Endothelial cell of umbilical vein (primary cell): Measurements from ENCODE around the gene CD58. TPM values are rescaled to one million over a fixed set of nuclear protein-coding genes. Genes with fewer than 3 reads are reported as not detected.
"Not testable (repeated sequence)": the region's sequence is repeated elsewhere in the genome, so short reads cannot be mapped to it uniquely, and the experiment has no call there.

Experiments used
- BruUV-seq: library from RNA; stranded (reverse); fragments of 400-500 nt; replicated peaks from 2 replicates; lab custom pipeline; 2021; lab: Mats Ljungman, UMichigan
- CTCF ChIA-PET: fragments of 300-600, 350-600 bp; sonication (Branson Sonifier 250); formaldehyde crosslinking; loops from one replicate; lab custom pipeline; 2021; ENCODE audit warnings: antibody characterized with exemption, inconsistent platforms; lab: Charles Lee
- POLR2A ChIA-PET: fragments of 300-600, 350-600 bp; sonication (Branson Sonifier 250); formaldehyde crosslinking; loops from one replicate; lab custom pipeline; 2021; ENCODE audit warnings: antibody characterized with exemption, inconsistent platforms; lab: Charles Lee
- DNase-seq: peaks from one replicate; pipeline ENCODE4 v3.0.0-alpha.2; 2011; ENCODE audit warnings: low read depth, low spot score
- FAIRE-seq: peaks from 2 replicates; lab custom pipeline; 2011; peaks lifted over from hg19 to GRCh38; lab: Jason Lieb, UNC
- H2AFZ ChIP-seq: 2 replicates; pipeline ENCODE4 v1.6.0; 2012; ENCODE audit warnings: low read depth, low read length, control low read depth, inconsistent platforms
- H3K27ac ChIP-seq: 2 replicates; pipeline ENCODE4 v1.5.1; 2011; ENCODE audit warnings: low read depth, mild to moderate bottlenecking, control low read depth, low read length, moderate library complexity; ENCODE audit not compliant: insufficient read depth
- H3K27me3 ChIP-seq, 2 experiments: 2 replicates each; pipeline versions ENCODE4 v1.6.0 to v1.6.1; 2011; ENCODE audit warnings: low read length in 2 of 2, mixed read lengths in 1 of 2; ENCODE audit not compliant: control insufficient read depth in 2 of 2, insufficient read depth in 2 of 2
- H3K36me3 ChIP-seq, 2 experiments: 2 replicates in 1 of 2; 3 replicates in 1 of 2; pipeline ENCODE4 v1.5.1; 2011; ENCODE audit warnings: low read length in 2 of 2, mild to moderate bottlenecking in 1 of 2, moderate library complexity in 1 of 2; ENCODE audit not compliant: control insufficient read depth in 2 of 2, insufficient read depth in 2 of 2; ENCODE audit errors: extremely low read depth in 1 of 2
- H3K4me1 ChIP-seq: 3 replicates; pipeline ENCODE4 v1.5.1; 2011; ENCODE audit warnings: mild to moderate bottlenecking, low read length; ENCODE audit not compliant: control insufficient read depth, insufficient read depth; ENCODE audit errors: extremely low read depth
- H3K4me2 ChIP-seq: 2 replicates; pipeline ENCODE4 v1.6.1; 2011; ENCODE audit warnings: low read length, control low read depth, mixed read lengths; ENCODE audit not compliant: insufficient read depth
- H3K4me3 ChIP-seq, 3 experiments: fragments of 200-600 bp in 1 of 3; sonication (generic), shearing (Covaris generic) in 1 of 3; replicated peaks in 1 of 3; 2 replicates each; pipeline ENCODE4 v1.5.1; 2011 to 2016; ENCODE audit warnings: control low read depth in 3 of 3, low read length in 3 of 3, mild to moderate bottlenecking in 2 of 3, inconsistent platforms in 1 of 3, low read depth in 1 of 3, moderate library complexity in 1 of 3; ENCODE audit not compliant: insufficient read depth in 1 of 3
- H3K79me2 ChIP-seq: 2 replicates; pipeline ENCODE4 v1.6.0; 2012; ENCODE audit warnings: low read length, inconsistent platforms; ENCODE audit not compliant: control insufficient read depth, insufficient read depth
- H3K9ac ChIP-seq: replicated peaks from 2 replicates; pipeline ENCODE3; 2011; ENCODE audit warnings: low read length, control low read depth; ENCODE audit not compliant: insufficient read depth; ENCODE audit errors: extremely low read depth
- H3K9me1 ChIP-seq: replicated peaks from 3 replicates; pipeline ENCODE4 v1.6.0; 2011; ENCODE audit warnings: mild to moderate bottlenecking, low read length; ENCODE audit not compliant: control insufficient read depth, insufficient read depth; ENCODE audit errors: extremely low read depth
- H3K9me3 ChIP-seq: replicated peaks from 2 replicates; pipeline ENCODE4 v1.5.1; 2012; ENCODE audit warnings: low read length, inconsistent platforms; ENCODE audit not compliant: control insufficient read depth, insufficient read depth
- H4K20me1 ChIP-seq: replicated peaks from 2 replicates; pipeline ENCODE3; 2011; ENCODE audit warnings: mild to moderate bottlenecking, low read length; ENCODE audit not compliant: control insufficient read depth, insufficient read depth; ENCODE audit errors: extremely low read depth
- dilution Hi-C: fragments of 300-500 bp; cut with MboI; formaldehyde crosslinking; loops from one replicate; pipeline ENCODE4 v1.15.0; 2019; ENCODE audit warnings: low sequenced_read_pairs; ENCODE audit not compliant: extremely low pct_ligation_motif_present
- intact Hi-C: fragments of 100-400 bp; cut with micrococcal nuclease; formaldehyde crosslinking; loops from one replicate; pipeline ENCODE4 v1.10.0; 2022
- polyA plus RNA-seq, 4 experiments: library from polyadenylated mRNA; depleted of rRNA in 3 of 4; stranded (reverse) in 3 of 4; unstranded in 1 of 4; fragments of >200 nt; gene quantifications; 2 replicates each; pipeline versions ENCODE4 v1.2.1 to v1.2.3, GENCODE V29; 2011 to 2012; ENCODE audit warnings: missing spikeins in 1 of 4
- total RNA-seq: library from RNA; stranded (reverse); gene quantifications from 2 replicates; pipeline ENCODE4 v1.2.3, GENCODE V29; 2021

CD58 gene
- total and polyA plus RNA-seq, 2 donors (not counting 3 experiments of a cell fraction or from before 2014, with no cell fraction given) = 9.8 to 12.7 TPM

DNA sequence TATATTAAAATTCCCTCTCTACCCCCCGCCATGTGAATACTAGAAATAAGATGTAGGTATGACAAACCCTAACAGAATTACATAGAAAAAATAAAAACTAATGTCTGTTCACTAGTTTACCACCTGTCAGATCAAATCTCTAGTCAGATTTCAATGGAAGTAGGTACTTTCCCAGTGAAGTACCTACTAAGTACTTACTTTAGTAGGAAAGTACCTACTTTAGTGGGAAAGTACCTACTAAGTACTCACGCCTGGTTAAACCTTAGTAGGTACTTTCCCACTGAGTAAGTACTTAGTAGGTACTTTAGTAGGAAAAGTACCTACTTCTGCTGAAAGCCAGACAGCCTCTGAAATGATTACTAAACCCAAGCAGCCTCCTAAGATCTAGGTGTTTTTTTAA lies 38.0 kb upstream of the CD58 start:
- dilution Hi-C loops, H3K27me3 ChIP-seq, H3K4me3 ChIP-seq, H4K20me1 ChIP-seq, POLR2A ChIA-PET, H3K9me1 ChIP-seq, H3K9ac ChIP-seq, DNase-seq, H3K9me3 ChIP-seq, H3K36me3 ChIP-seq, H3K4me2 ChIP-seq, H3K27ac ChIP-seq, CTCF ChIA-PET, H2AFZ ChIP-seq, BruUV-seq, FAIRE-seq, H3K4me1 ChIP-seq, H3K79me2 ChIP-seq, intact Hi-C loops: not testable (repeated sequence)

DNA sequence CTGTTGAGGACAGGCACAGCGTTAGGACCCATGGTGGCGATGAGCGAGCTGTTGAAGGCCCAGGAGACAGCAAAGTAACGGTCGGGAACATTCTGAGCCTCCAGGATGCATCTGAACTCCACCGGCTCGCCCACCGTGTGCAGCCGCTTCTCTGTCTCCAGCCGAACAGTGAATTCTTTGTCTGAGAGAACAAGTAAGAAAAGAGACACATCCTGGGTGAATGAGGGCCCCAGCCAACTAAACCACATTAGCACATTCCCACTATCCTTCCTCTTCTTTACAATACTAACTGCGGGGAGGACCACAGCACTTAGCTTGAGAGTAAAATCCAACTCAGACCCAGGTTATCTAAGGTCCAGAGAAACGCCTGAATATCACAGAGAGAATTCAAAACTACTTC lies 37.3 kb upstream of the CD58 start:
- H3K9me1 ChIP-seq, BruUV-seq, H3K9me3 ChIP-seq, H3K4me1 ChIP-seq, FAIRE-seq, H4K20me1 ChIP-seq, H3K27me3 ChIP-seq, intact Hi-C loops, H2AFZ ChIP-seq, H3K9ac ChIP-seq, H3K4me3 ChIP-seq, dilution Hi-C loops, DNase-seq, H3K27ac ChIP-seq, CTCF ChIA-PET, H3K36me3 ChIP-seq, H3K79me2 ChIP-seq, H3K4me2 ChIP-seq: not testable (repeated sequence)
- POLR2A ChIA-PET = interaction anchor here (0.6 kb wide), 1 partner anchor 1064 kb away, joined by 3 read pairs; no protein-coding TSS in a partner anchor

DNA sequence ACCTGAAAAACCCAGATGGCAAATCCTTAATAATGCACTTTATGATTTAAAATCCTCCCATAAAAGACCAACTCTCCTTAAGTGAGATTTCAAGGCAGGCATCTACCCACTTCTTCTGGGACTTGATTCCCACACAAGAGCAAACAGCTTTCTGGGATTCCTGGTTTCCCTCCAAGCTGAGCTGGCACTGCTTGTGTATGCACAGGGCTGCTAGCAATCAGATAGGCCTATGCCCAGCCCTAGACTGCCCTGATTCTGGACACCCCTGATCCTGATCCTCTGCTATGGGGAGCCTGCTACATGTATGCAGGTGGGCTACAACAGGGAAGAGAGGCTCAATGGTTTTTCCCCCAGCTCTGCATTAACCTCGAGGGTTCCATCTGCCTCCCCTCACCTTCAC lies 36.6 kb upstream of the CD58 start:
- FAIRE-seq, H3K4me2 ChIP-seq, DNase-seq, H3K9me1 ChIP-seq, H3K9ac ChIP-seq, H3K4me3 ChIP-seq, H3K9me3 ChIP-seq, H3K79me2 ChIP-seq, dilution Hi-C loops, H2AFZ ChIP-seq, H3K27ac ChIP-seq, H3K4me1 ChIP-seq, H3K36me3 ChIP-seq, H4K20me1 ChIP-seq, H3K27me3 ChIP-seq, BruUV-seq, intact Hi-C loops, POLR2A ChIA-PET, CTCF ChIA-PET: not testable (repeated sequence)

DNA sequence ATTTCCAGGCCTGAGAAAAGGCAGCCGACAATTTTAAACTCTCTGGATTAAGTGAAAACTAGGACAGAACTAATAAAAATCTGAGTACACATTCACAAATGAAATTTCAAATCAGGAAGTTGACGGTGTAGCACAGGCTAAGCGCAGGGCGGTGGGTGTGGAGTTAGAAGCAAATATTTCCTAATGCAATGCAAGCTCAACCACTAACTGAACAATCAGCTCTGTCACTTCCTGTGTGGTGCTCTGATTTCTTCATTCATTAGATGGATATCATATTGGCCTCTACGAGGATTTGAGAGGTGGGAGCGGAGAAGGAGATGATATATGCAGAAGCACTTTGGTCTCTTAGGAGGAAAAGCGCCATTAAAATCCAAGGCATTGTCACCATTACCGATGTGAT lies 35.2 kb upstream of the CD58 start:
- H3K4me1 ChIP-seq, H3K4me3 ChIP-seq, H3K9ac ChIP-seq, H3K27ac ChIP-seq, H4K20me1 ChIP-seq, H3K4me2 ChIP-seq, H3K27me3 ChIP-seq, intact Hi-C loops, FAIRE-seq, H3K36me3 ChIP-seq, CTCF ChIA-PET, H3K79me2 ChIP-seq, H3K9me3 ChIP-seq, H3K9me1 ChIP-seq, H2AFZ ChIP-seq, BruUV-seq, POLR2A ChIA-PET, DNase-seq, dilution Hi-C loops: not testable (repeated sequence)
